ENCODE data around the gene BRWD1.

BRWD1 gene

GRCh38 chr21:39269620-39270019 is 43.8 kb downstream of the BRWD1 start:
- no peak for TF ChIP-seq CTCF (IDR thresholded peaks at IDR 0.05; ENCODE audit: borderline replicate concordance, control extremely low read depth, extremely low read depth, insufficient read depth, missing control alignments)
- in situ Hi-C loops (cut with MboI; ENCODE audit: low sequenced_read_pairs, unreplicated experiment) = no loop called here
- DNase-seq (ENCODE audit: low spot score) = no peak

DNA sequence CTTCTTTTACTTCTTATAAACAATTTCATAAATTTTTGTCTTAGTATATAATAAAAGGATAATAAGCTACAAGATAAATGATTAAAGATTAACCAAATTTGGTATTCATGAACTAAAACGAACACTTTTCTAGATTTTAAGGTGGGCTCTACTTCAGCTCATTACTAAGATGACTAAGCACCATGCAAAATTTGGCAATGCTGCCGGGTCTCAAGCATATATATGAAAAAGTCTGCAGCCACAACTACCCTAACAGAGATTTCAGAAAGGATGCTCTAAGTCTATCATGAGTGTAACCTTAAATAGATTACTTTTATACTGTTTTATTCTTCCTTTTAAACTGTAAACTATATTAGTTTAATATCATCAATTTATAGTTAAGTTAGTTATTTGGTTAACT is 47.8 kb downstream of the BRWD1 start:
- TF ChIP-seq CTCF (IDR thresholded peaks at IDR 0.05; ENCODE audit: borderline replicate concordance, control extremely low read depth, extremely low read depth, insufficient read depth, missing control alignments) = no peak
- in situ Hi-C loops (cut with MboI; ENCODE audit: low sequenced_read_pairs, unreplicated experiment) = no loop called here

DNA sequence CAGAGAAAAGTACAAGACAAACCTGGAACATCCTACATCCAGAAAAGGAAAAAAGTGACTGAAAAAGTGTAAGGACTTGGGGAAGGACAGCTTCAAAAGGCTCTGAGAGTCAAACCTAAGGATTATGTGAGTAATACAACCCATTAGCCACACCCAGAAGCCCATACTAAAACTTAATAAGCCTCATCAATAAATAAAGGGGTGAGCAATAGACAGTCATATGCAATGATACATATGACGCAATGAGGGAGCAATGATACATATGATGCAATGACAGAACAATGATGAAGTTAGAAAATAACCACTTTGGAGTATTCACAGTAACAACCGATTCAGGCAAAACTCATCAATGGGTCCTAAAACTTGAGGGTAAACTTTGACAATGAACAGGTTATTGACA is 50.1 kb downstream of the BRWD1 start:
- in situ Hi-C loops (cut with MboI; ENCODE audit: low sequenced_read_pairs, unreplicated experiment) = no loop called here
- DNase-seq (ENCODE audit: low spot score) = no peak
- TF ChIP-seq CTCF (IDR thresholded peaks at IDR 0.05; ENCODE audit: borderline replicate concordance, control extremely low read depth, extremely low read depth, insufficient read depth, missing control alignments) = no peak

More for the DNA sequence above, 47.8 kb downstream of the BRWD1 start:
- no peak for DNase-seq (ENCODE audit: low spot score)

- TF ChIP-seq CTCF (IDR thresholded peaks at IDR 0.05; ENCODE audit: borderline replicate concordance, control extremely low read depth, extremely low read depth, insufficient read depth, missing control alignments) = no peak
- no peak for DNase-seq (ENCODE audit: low spot score)
- in situ Hi-C loops (cut with MboI; ENCODE audit: low sequenced_read_pairs, unreplicated experiment) = no loop called here
Observed at GRCh38 chr21:39258207-39258606, 55.2 kb downstream of the BRWD1 start.

- in situ Hi-C loops (cut with MboI; ENCODE audit: low sequenced_read_pairs, unreplicated experiment) = no loop called here
- no peak for DNase-seq (ENCODE audit: low spot score)
- TF ChIP-seq CTCF (IDR thresholded peaks at IDR 0.05; ENCODE audit: borderline replicate concordance, control extremely low read depth, extremely low read depth, insufficient read depth, missing control alignments) = no peak
Observed at GRCh38 chr21:39251326-39251725, 62.1 kb downstream of the BRWD1 start.

GRCh38 chr21:39238275-39238674 is 75.2 kb downstream of the BRWD1 start:
- no peak for TF ChIP-seq CTCF (IDR thresholded peaks at IDR 0.05; ENCODE audit: borderline replicate concordance, control extremely low read depth, extremely low read depth, insufficient read depth, missing control alignments)
- DNase-seq (ENCODE audit: low spot score) = no peak
- in situ Hi-C loops (cut with MboI; ENCODE audit: low sequenced_read_pairs, unreplicated experiment) = no loop called here

DNA sequence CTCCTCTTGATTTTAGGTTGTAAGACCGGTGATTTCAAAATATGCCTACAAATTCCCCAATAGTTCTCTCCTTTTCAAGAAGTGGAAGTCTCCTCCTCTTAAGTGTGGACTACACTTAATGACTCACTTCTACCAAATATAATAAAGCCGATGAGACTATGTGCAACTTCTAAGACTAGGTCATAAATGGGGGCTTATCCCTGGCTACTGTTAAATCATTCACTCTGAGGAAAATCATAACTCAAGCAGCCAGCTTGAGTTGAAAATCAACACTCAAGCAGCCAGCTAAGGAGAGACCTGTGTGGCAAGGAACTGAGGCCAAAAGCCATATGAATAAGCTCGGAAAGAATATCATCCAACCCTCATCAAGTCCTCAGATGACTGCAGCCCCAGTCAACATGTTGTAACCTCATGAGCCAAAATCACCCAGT is 80.6 kb downstream of the BRWD1 start:
- in situ Hi-C loops (cut with MboI; ENCODE audit: low sequenced_read_pairs, unreplicated experiment) = no loop called here
- TF ChIP-seq CTCF (IDR thresholded peaks at IDR 0.05; ENCODE audit: borderline replicate concordance, control extremely low read depth, extremely low read depth, insufficient read depth, missing control alignments) = no peak
- DNase-seq (ENCODE audit: low spot score) = no peak

Data from GM13976 (cell line).